ENCODE results near the gene FOXP1. TPM values are rescaled to one million over a fixed set of nuclear protein-coding genes. Genes with fewer than 3 reads are reported as not detected.

Gene FOXP1
- total RNA-seq, 4 donors from 2014 or later = 169 to 300 (median 202) TPM

DNA sequence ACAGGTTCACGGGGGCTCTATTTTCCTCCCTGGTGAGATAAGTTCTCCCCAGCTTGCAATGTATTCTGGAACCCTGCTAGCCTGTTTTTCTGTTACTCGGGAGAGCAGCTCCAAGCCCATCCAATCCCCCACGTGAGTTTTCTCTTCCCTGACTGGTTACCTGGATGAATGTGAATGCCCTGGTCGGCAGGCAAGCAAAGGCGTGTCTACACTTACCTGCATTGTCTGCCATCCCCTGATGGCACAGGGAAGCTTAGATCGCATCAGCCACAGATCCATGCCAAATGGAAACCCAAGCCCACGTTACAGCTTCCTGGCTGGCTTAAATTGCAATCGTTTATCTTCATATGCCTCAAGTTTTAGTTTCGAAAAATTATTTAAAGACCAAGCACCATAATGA lies 149.9 kb downstream of the FOXP1 start:
- no peak overlapping the region for H3K4me3 ChIP-seq
- H3K27me3 ChIP-seq = no peaks in the 10 kb centered on the region
- peaks cover 0 to 75% (median 17%) of the 10 kb centered on the region in 3 donors for H3K4me1 ChIP-seq
- TF ChIP-seq EP300 (IDR thresholded peaks at IDR 0.05) = no peak
- no peaks in the 10 kb centered on the region for H3K9me3 ChIP-seq
- no peaks in the 10 kb centered on the region for H3K36me3 ChIP-seq
- no peak for ATAC-seq
- WGBS, 2 donors (ENCODE audit: low coverage in 1 of 2) = 26 to 38% methylated on average over 6 to 8 of the region's 9 CpGs
- peak overlapping the region in 3 of 4 donors; percentile 37 to 55 (median 38) for H3K27ac ChIP-seq

- peaks cover 3 to 71% (median 17%) of the 10 kb centered on the region in 3 donors for H3K4me1 ChIP-seq
- TF ChIP-seq, protein P1, sequence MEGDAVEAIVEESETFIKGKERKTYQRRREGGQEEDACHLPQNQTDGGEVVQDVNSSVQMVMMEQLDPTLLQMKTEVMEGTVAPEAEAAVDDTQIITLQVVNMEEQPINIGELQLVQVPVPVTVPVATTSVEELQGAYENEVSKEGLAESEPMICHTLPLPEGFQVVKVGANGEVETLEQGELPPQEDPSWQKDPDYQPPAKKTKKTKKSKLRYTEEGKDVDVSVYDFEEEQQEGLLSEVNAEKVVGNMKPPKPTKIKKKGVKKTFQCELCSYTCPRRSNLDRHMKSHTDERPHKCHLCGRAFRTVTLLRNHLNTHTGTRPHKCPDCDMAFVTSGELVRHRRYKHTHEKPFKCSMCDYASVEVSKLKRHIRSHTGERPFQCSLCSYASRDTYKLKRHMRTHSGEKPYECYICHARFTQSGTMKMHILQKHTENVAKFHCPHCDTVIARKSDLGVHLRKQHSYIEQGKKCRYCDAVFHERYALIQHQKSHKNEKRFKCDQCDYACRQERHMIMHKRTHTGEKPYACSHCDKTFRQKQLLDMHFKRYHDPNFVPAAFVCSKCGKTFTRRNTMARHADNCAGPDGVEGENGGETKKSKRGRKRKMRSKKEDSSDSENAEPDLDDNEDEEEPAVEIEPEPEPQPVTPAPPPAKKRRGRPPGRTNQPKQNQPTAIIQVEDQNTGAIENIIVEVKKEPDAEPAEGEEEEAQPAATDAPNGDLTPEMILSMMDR (IDR thresholded peaks at IDR 0.05) = no peak
- no peak for TF ChIP-seq EP300 (IDR thresholded peaks at IDR 0.05)
- no peak for TF ChIP-seq POLR2AphosphoS5 (IDR thresholded peaks at IDR 0.05)
- no peak for TF ChIP-seq POLR2A (IDR thresholded peaks at IDR 0.05)
- H3K27me3 ChIP-seq = no peaks in the 10 kb centered on the region
- H3K9me3 ChIP-seq = no peaks in the 10 kb centered on the region
- peak; percentile 64 for ATAC-seq
- no peaks in the 10 kb centered on the region for H3K36me3 ChIP-seq
- H3K27ac ChIP-seq = peak overlapping the region in 3 of 4 donors; percentile 43 to 59 (median 48)
- 61 to 64% methylated on average over 12 of the region's 17 CpGs for WGBS, 2 donors (ENCODE audit: low coverage in 1 of 2)
- no peak overlapping the region for H3K4me3 ChIP-seq
Measured at GRCh38 chr3:71432044-71432975, 151.2 kb downstream of the FOXP1 start.

DNA sequence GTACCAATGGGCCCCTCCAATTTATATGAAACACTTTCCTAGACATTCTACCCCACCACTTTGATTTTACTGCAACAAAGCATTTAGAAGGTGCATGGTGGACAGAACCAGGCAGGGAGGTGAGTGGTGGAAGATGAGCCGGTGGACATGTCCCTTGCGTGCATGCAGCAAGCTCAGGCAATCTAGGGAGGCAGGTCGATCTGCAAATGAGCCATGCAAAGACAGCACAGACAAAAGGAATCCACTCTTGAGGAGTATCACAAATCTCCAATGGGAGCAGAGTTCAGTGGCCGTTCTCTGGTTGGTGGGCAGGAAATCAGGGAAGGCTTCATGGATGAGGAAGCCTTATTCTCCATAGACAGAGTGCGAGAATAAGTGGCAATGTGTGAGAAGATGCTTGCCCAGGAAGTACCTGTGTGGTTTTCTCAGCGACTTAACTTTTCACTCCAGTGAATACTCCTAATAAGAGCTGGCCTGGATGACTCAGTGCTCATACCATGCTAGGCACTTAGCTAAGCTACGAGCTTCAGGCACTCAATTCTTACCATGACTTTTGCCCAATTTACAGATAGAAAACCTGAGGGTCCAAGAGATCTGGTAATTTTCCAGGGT lies 152.5 kb downstream of the FOXP1 start:
- peaks cover 3 to 69% (median 17%) of the 10 kb centered on the region in 3 donors for H3K4me1 ChIP-seq
- no peak overlapping the region for H3K4me3 ChIP-seq
- TF ChIP-seq EP300 (IDR thresholded peaks at IDR 0.05) (no peak), POLR2AphosphoS5 (IDR thresholded peaks at IDR 0.05) (no peak), POLR2A (IDR thresholded peaks at IDR 0.05) (no peak)
- TF ChIP-seq, protein P1 (IDR thresholded peaks at IDR 0.05) = no peak
- no peaks in the 10 kb centered on the region for H3K36me3 ChIP-seq
- WGBS, 2 donors (ENCODE audit: low coverage in 1 of 2) = 88 to 89% methylated on average over 3 to 6 of the region's 7 CpGs
- no peak for ATAC-seq
- H3K27me3 ChIP-seq = no peaks in the 10 kb centered on the region
- H3K9me3 ChIP-seq = no peaks in the 10 kb centered on the region
- peak overlapping the region in 2 of 4 donors; percentile 30 to 59 for H3K27ac ChIP-seq

GRCh38 chr3:71429597-71429988 lies 153.9 kb downstream of the FOXP1 start:
- Histone ChIP-seq H3K27ac (peak overlapping the region in 3 of 4 donors; percentile 62 to 80 (median 77)), H3K9me3 (no peaks in the 10 kb centered on the region), H3K4me3 (no peak overlapping the region), H3K4me1 (peaks cover 3 to 75% (median 17%) of the 10 kb centered on the region in 3 donors), H3K36me3 (no peaks in the 10 kb centered on the region), H3K27me3 (no peaks in the 10 kb centered on the region)
- no peak for ATAC-seq
- no peak for TF ChIP-seq POLR2AphosphoS5 (IDR thresholded peaks at IDR 0.05)
- TF ChIP-seq POLR2A (IDR thresholded peaks at IDR 0.05) = no peak
- no peak for TF ChIP-seq EP300 (IDR thresholded peaks at IDR 0.05)
- TF ChIP-seq, protein P1 (IDR thresholded peaks at IDR 0.05) = no peak
- 50 to 71% methylated on average over 5 of the region's 5 CpGs for WGBS, 2 donors (ENCODE audit: low coverage in 1 of 2)

- no peaks in the 10 kb centered on the region for H3K27me3 ChIP-seq
- H3K36me3 ChIP-seq = no peaks in the 10 kb centered on the region
- H3K4me1 ChIP-seq = peaks cover 3 to 75% (median 17%) of the 10 kb centered on the region in 3 donors
- H3K27ac ChIP-seq = peak overlapping the region in 3 of 4 donors; percentile 62 to 80 (median 77)
- WGBS, 2 donors (ENCODE audit: low coverage in 1 of 2) = 0 to 5% methylated on average over 3 to 8 of the region's 17 CpGs
- TF ChIP-seq EP300 (IDR thresholded peaks at IDR 0.05) = no peak
- no peak for TF ChIP-seq POLR2A (IDR thresholded peaks at IDR 0.05)
- TF ChIP-seq, protein P1 (IDR thresholded peaks at IDR 0.05) = no peak
- no peak for TF ChIP-seq POLR2AphosphoS5 (IDR thresholded peaks at IDR 0.05)
- ATAC-seq = peak; percentile 44
- no peaks in the 10 kb centered on the region for H3K9me3 ChIP-seq
- peak overlapping the region in 1 of 2 donors; percentile 31 for H3K4me3 ChIP-seq
Measured at GRCh38 chr3:71428841-71429596, 154.5 kb downstream of the FOXP1 start.
